Activated T-helper 1 cell treated with anti-CD3 and anti-CD28 coated beads, Interleukin-12 subunit alpha, Interleukin-12 subunit beta, Interleukin-2, Interleukin-4 antibody, amounts not matched to agents 30 ng/mL and 10 ng/mL and 1 ng/mL, durations not matched to agents 14 hours and 24 hours and 36 hours (primary cell): ENCODE measurements around the gene TTC32. TPM values are rescaled to one million over a fixed set of nuclear protein-coding genes. Genes with fewer than 3 reads are reported as not detected.

Source experiments
- DNase-seq: peaks from one replicate; pipeline ENCODE4 v3.0.0; 2021; ENCODE audit warnings: low spot score
- H3K27ac Mint-ChIP-seq: one replicate; pipeline ENCODE4 v1.8.0; 2021; ENCODE audit warnings: mild to moderate bottlenecking, mixed read lengths
- H3K27me3 Mint-ChIP-seq: one replicate; pipeline ENCODE4 v1.8.0; 2022; ENCODE audit warnings: mild to moderate bottlenecking, moderate library complexity, mixed read lengths; ENCODE audit not compliant: insufficient read depth
- H3K36me3 Mint-ChIP-seq: one replicate; pipeline ENCODE4 v1.8.0; 2021; ENCODE audit warnings: low read depth, mixed read lengths
- H3K4me1 Mint-ChIP-seq: one replicate; pipeline ENCODE4 v1.8.0; 2021; ENCODE audit warnings: low read depth, mixed read lengths
- H3K4me3 Mint-ChIP-seq: one replicate; pipeline ENCODE4 v1.8.0; 2021; ENCODE audit warnings: mild to moderate bottlenecking, moderate library complexity, mixed read lengths
- H3K9me3 Mint-ChIP-seq: one replicate; pipeline ENCODE4 v1.8.0; 2021; ENCODE audit warnings: mixed read lengths
- intact Hi-C: fragments of 100-400 bp; cut with micrococcal nuclease; formaldehyde crosslinking; loops from one replicate; pipeline ENCODE4 v1.15.1; 2024
- total RNA-seq: library from RNA; stranded (reverse); gene quantifications from 2 replicates; pipeline ENCODE4 v1.2.3, GENCODE V29; 2022

Gene TTC32
- total RNA-seq, 1 donor from 2014 or later = 14.0 TPM

GRCh38 chr2:19864381-19864780, 37.4 kb downstream of the TTC32 start:
- Mint-ChIP-seq H3K9me3 (no peaks in the 10 kb centered on the region), H3K4me3 (no peak overlapping the region), H3K4me1 (peaks cover 38% of the 10 kb centered on the region), H3K27ac (no peak overlapping the region), H3K36me3 (no peaks in the 10 kb centered on the region), H3K27me3 (peaks cover 11% of the 10 kb centered on the region)
- intact Hi-C loops = loop anchor here (5.0 to 10.0 kb wide), 3 partner anchors 97 to 1300 kb away; partner anchors contain the start of gene RDH14
- no peak for DNase-seq

GRCh38 chr2:19863303-19864041, 38.3 kb downstream of the TTC32 start:
- no peak overlapping the region for H3K27ac Mint-ChIP-seq
- no peaks in the 10 kb centered on the region for H3K36me3 Mint-ChIP-seq
- peaks cover 31% of the 10 kb centered on the region for H3K4me1 Mint-ChIP-seq
- H3K4me3 Mint-ChIP-seq = no peak overlapping the region
- peak; percentile 49 for DNase-seq
- no peaks in the 10 kb centered on the region for H3K9me3 Mint-ChIP-seq
- H3K27me3 Mint-ChIP-seq = peaks cover 11% of the 10 kb centered on the region
- intact Hi-C loops = loop anchor here (1.0 to 10.0 kb wide), 6 partner anchors 96 to 1343 kb away; partner anchors contain the start of gene RDH14

- H3K4me3 Mint-ChIP-seq = no peak overlapping the region
- no peak for DNase-seq
- peak overlapping the region; percentile 6 for H3K27ac Mint-ChIP-seq
- H3K4me1 Mint-ChIP-seq = peaks cover 20% of the 10 kb centered on the region
- intact Hi-C loops = loop anchor here (2.0 to 10.0 kb wide), 4 partner anchors 95 to 1297 kb away; partner anchors contain the start of gene RDH14
- H3K9me3 Mint-ChIP-seq = no peaks in the 10 kb centered on the region
- peaks cover 11% of the 10 kb centered on the region for H3K27me3 Mint-ChIP-seq
- no peaks in the 10 kb centered on the region for H3K36me3 Mint-ChIP-seq
These were observed 40.0 kb downstream of the TTC32 start for GRCh38 chr2:19861813-19862212.

GRCh38 chr2:19860022-19860421, 41.8 kb downstream of the TTC32 start:
- no peaks in the 10 kb centered on the region for H3K36me3 Mint-ChIP-seq
- H3K9me3 Mint-ChIP-seq = no peaks in the 10 kb centered on the region
- H3K27me3 Mint-ChIP-seq = peaks cover 12% of the 10 kb centered on the region
- H3K27ac Mint-ChIP-seq = no peak overlapping the region
- intact Hi-C loops = loop anchor here (5.0 to 10.0 kb wide), 3 partner anchors 93 to 1295 kb away; partner anchors contain the start of gene RDH14
- no peak overlapping the region for H3K4me3 Mint-ChIP-seq
- no peak for DNase-seq
- H3K4me1 Mint-ChIP-seq = peaks cover 16% of the 10 kb centered on the region

GRCh38 chr2:19859565-19859964, 42.2 kb downstream of the TTC32 start:
- Mint-ChIP-seq H3K4me1 (peaks cover 11% of the 10 kb centered on the region), H3K27me3 (peaks cover 12% of the 10 kb centered on the region), H3K27ac (no peak overlapping the region), H3K4me3 (no peak overlapping the region), H3K36me3 (no peaks in the 10 kb centered on the region), H3K9me3 (no peaks in the 10 kb centered on the region)
- intact Hi-C loops = no loop called here
- no peak for DNase-seq

GRCh38 chr2:19857806-19858205, 44.0 kb downstream of the TTC32 start:
- no peak for DNase-seq
- no peak overlapping the region for H3K4me3 Mint-ChIP-seq
- no peaks in the 10 kb centered on the region for H3K36me3 Mint-ChIP-seq
- H3K4me1 Mint-ChIP-seq = peaks cover under 1% of the 10 kb centered on the region
- intact Hi-C loops = no loop called here
- H3K27me3 Mint-ChIP-seq = peaks cover 10% of the 10 kb centered on the region
- H3K9me3 Mint-ChIP-seq = no peaks in the 10 kb centered on the region
- no peak overlapping the region for H3K27ac Mint-ChIP-seq

- no peak overlapping the region for H3K4me3 Mint-ChIP-seq
- no peak overlapping the region for H3K27ac Mint-ChIP-seq
- intact Hi-C loops = no loop called here
- H3K4me1 Mint-ChIP-seq = no peaks in the 10 kb centered on the region
- peaks cover 7% of the 10 kb centered on the region for H3K27me3 Mint-ChIP-seq
- DNase-seq = no peak
- no peaks in the 10 kb centered on the region for H3K36me3 Mint-ChIP-seq
- no peaks in the 10 kb centered on the region for H3K9me3 Mint-ChIP-seq
These were observed 44.7 kb downstream of the TTC32 start for GRCh38 chr2:19857100-19857499.

- peaks cover 7% of the 10 kb centered on the region for H3K27me3 Mint-ChIP-seq
- no peaks in the 10 kb centered on the region for H3K9me3 Mint-ChIP-seq
- no peaks in the 10 kb centered on the region for H3K4me1 Mint-ChIP-seq
- no peak overlapping the region for H3K27ac Mint-ChIP-seq
- intact Hi-C loops = no loop called here
- no peak overlapping the region for H3K4me3 Mint-ChIP-seq
- no peak for DNase-seq
- no peaks in the 10 kb centered on the region for H3K36me3 Mint-ChIP-seq
These were observed 46.0 kb downstream of the TTC32 start for GRCh38 chr2:19855542-19856431.

GRCh38 chr2:19854596-19855541, 46.9 kb downstream of the TTC32 start:
- Mint-ChIP-seq H3K36me3 (no peaks in the 10 kb centered on the region), H3K9me3 (no peaks in the 10 kb centered on the region), H3K27me3 (peaks cover 7% of the 10 kb centered on the region), H3K4me3 (no peak overlapping the region), H3K4me1 (no peaks in the 10 kb centered on the region), H3K27ac (no peak overlapping the region)
- intact Hi-C loops = no loop called here
- no peak for DNase-seq

- Mint-ChIP-seq H3K27me3 (no peaks in the 10 kb centered on the region), H3K4me1 (no peaks in the 10 kb centered on the region), H3K9me3 (peaks cover 3% of the 10 kb centered on the region), H3K4me3 (no peak overlapping the region), H3K36me3 (no peaks in the 10 kb centered on the region), H3K27ac (no peak overlapping the region)
- intact Hi-C loops = no loop called here
- DNase-seq = no peak
These were observed 50.6 kb downstream of the TTC32 start for GRCh38 chr2:19851116-19851695.

- Mint-ChIP-seq H3K4me1 (no peaks in the 10 kb centered on the region), H3K9me3 (peaks cover 3% of the 10 kb centered on the region), H3K27ac (no peak overlapping the region), H3K36me3 (no peaks in the 10 kb centered on the region), H3K4me3 (no peak overlapping the region), H3K27me3 (no peaks in the 10 kb centered on the region)
- no peak for DNase-seq
- intact Hi-C loops = no loop called here
These were observed 51.4 kb downstream of the TTC32 start for GRCh38 chr2:19850056-19851050.
